SK-N-SH (cell line): Measurements from ENCODE around the gene EEF2K.

Experiments used
- POLR2AphosphoS5 ChIP-seq: IDR thresholded peaks from 2 replicates; pipeline ENCODE4 v1.6.1; 2012; ENCODE audit warnings: low read depth, low read length
- REST ChIP-seq: IDR thresholded peaks from 2 replicates; pipeline ENCODE4 v1.6.1; 2012; ENCODE audit warnings: mild to moderate bottlenecking, low read depth, low read length, moderate library complexity
- RFX5 ChIP-seq: IDR thresholded peaks from 2 replicates; pipeline ENCODE4 v1.6.1; 2012; ENCODE audit warnings: mild to moderate bottlenecking, improper control_type of control experiment, low read length
- YY1 ChIP-seq: IDR thresholded peaks from 2 replicates; pipeline ENCODE4 v1.4.0; 2012; ENCODE audit warnings: low read depth, mild to moderate bottlenecking
- TF ChIP-seq, protein P1 (sequence below): fragments of 200-600 bp; sonication (generic); IDR thresholded peaks from 2 replicates; pipeline ENCODE4 v1.6.1; 2017; ENCODE audit warnings: antibody characterized with exemption, mild to moderate bottlenecking, moderate library complexity

DNA sequence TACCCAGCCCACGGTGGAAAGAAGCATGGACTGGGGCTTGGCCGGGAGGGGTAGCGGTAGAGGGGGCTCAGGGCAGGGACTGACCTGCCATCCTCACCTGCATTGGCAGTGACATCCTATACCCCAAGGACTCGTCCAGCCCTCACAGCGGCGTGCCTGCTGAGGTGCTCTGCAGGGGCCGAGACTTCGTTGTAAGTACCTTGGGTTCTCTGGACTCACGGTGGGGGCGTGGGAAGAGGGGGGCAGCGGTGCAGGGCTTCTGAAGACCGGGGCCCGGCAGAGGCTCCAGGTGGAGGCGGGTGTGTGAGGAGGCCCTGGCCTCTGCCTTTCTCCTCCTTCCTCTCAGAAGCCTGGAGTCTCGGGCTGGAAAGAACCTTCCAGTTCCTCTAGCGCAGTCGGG lies 116.7 kb downstream of the EEF2K start:
- TF ChIP-seq RFX5 = no peak
- TF ChIP-seq YY1 = no peak
- TF ChIP-seq, protein P1, sequence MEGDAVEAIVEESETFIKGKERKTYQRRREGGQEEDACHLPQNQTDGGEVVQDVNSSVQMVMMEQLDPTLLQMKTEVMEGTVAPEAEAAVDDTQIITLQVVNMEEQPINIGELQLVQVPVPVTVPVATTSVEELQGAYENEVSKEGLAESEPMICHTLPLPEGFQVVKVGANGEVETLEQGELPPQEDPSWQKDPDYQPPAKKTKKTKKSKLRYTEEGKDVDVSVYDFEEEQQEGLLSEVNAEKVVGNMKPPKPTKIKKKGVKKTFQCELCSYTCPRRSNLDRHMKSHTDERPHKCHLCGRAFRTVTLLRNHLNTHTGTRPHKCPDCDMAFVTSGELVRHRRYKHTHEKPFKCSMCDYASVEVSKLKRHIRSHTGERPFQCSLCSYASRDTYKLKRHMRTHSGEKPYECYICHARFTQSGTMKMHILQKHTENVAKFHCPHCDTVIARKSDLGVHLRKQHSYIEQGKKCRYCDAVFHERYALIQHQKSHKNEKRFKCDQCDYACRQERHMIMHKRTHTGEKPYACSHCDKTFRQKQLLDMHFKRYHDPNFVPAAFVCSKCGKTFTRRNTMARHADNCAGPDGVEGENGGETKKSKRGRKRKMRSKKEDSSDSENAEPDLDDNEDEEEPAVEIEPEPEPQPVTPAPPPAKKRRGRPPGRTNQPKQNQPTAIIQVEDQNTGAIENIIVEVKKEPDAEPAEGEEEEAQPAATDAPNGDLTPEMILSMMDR = no peak
- TF ChIP-seq POLR2AphosphoS5 = no peak
- no peak for TF ChIP-seq REST
